ENCODE results near the gene STRIP2. TPM values are rescaled to one million over a fixed set of nuclear protein-coding genes. Genes with fewer than 3 reads are reported as not detected.
"Not testable (repeated sequence)": the region's sequence is repeated elsewhere in the genome, so short reads cannot be mapped to it uniquely, and the experiment has no call there.

STRIP2 gene
- total and polyA plus RNA-seq, 2 experiments from 2014 or later: 4.7 to 10.6 TPM

GRCh38 chr7:129476398-129476797, 42.2 kb downstream of the STRIP2 start:
- not testable (repeated sequence) for H3K4me1 Mint-ChIP-seq; H3K4me3 Mint-ChIP-seq; H3F3A ChIP-seq (replicated peaks; ENCODE audit: low read depth); DNase-seq (ENCODE audit: low spot score); H3K9me2 ChIP-seq (ENCODE audit: insufficient read depth); H2AFZ ChIP-seq; H3K27me3 ChIP-seq (ENCODE audit: insufficient read depth); H3K27ac Mint-ChIP-seq; H3K4me1 ChIP-seq (ENCODE audit: insufficient read depth); H3K36me3 ChIP-seq (ENCODE audit: insufficient read depth); H3K4me2 ChIP-seq; H3K27ac ChIP-seq (ENCODE audit: low read depth); H3K79me2 ChIP-seq (replicated peaks; ENCODE audit: insufficient read depth); H3K4me3 ChIP-seq; H4K20me1 ChIP-seq (replicated peaks; ENCODE audit: insufficient read depth); ATAC-seq
- Mint-ChIP-seq H3K9me3 (peaks cover 24% of the 10 kb centered on the region), H3K27me3 (ENCODE audit: insufficient read depth, low read depth, poor library complexity) (peaks cover 13% of the 10 kb centered on the region), H3K36me3 (ENCODE audit: low read depth) (peaks cover 43% of the 10 kb centered on the region)

GRCh38 chr7:129479831-129480230, 45.6 kb downstream of the STRIP2 start:
- Mint-ChIP-seq H3K27ac (no peak overlapping the region), H3K27me3 (ENCODE audit: insufficient read depth, low read depth, poor library complexity) (peaks cover 12% of the 10 kb centered on the region), H3K9me3 (peaks cover 23% of the 10 kb centered on the region), H3K4me3 (no peak overlapping the region), H3K4me1 (no peaks in the 10 kb centered on the region), H3K36me3 (ENCODE audit: low read depth) (peaks cover 45% of the 10 kb centered on the region)
- TF ChIP-seq ZNF114 (CRISPR knock-in tag; IDR thresholded peaks at IDR 0.05): no peak
- Histone ChIP-seq H3K27ac (ENCODE audit: low read depth) (no peak overlapping the region), H3K4me1 (ENCODE audit: insufficient read depth) (no peaks in the 10 kb centered on the region), H3K4me2 (no peak overlapping the region), H3F3A (replicated peaks; ENCODE audit: low read depth) (no peaks in the 10 kb centered on the region), H3K79me2 (replicated peaks; ENCODE audit: insufficient read depth) (no peaks in the 10 kb centered on the region), H3K4me3 (no peak overlapping the region), H3K36me3 (ENCODE audit: insufficient read depth) (no peaks in the 10 kb centered on the region; the same call in 1 of the 2 replicates), H4K20me1 (replicated peaks; ENCODE audit: insufficient read depth) (0 out of 2 replicates have a peak, but pooled peaks cover 4% of the 10 kb centered on the region), H3K9me2 (ENCODE audit: insufficient read depth) (no peaks in the 10 kb centered on the region), H2AFZ (no peak overlapping the region), H3K27me3 (ENCODE audit: insufficient read depth) (no peaks in the 10 kb centered on the region)
- DNase-seq (ENCODE audit: low spot score) (no peak), ATAC-seq (no peak)

- Histone ChIP-seq H3K4me1 (ENCODE audit: insufficient read depth) (no peaks in the 10 kb centered on the region), H3K27ac (ENCODE audit: low read depth) (no peak overlapping the region), H3K9me2 (ENCODE audit: insufficient read depth) (no peaks in the 10 kb centered on the region), H3F3A (replicated peaks; ENCODE audit: low read depth) (no peaks in the 10 kb centered on the region), H3K4me2 (no peak overlapping the region), H2AFZ (no peak overlapping the region), H4K20me1 (replicated peaks; ENCODE audit: insufficient read depth) (peaks cover 4% of the 10 kb centered on the region; the same call in 1 of the 2 replicates), H3K79me2 (replicated peaks; ENCODE audit: insufficient read depth) (no peaks in the 10 kb centered on the region), H3K36me3 (ENCODE audit: insufficient read depth) (no peaks in the 10 kb centered on the region; the same call in 1 of the 2 replicates), H3K27me3 (ENCODE audit: insufficient read depth) (no peaks in the 10 kb centered on the region), H3K4me3 (no peak overlapping the region)
- Mint-ChIP-seq H3K4me3 (no peak overlapping the region), H3K36me3 (ENCODE audit: low read depth) (peaks cover 35% of the 10 kb centered on the region), H3K27ac (no peak overlapping the region), H3K27me3 (ENCODE audit: insufficient read depth, low read depth, poor library complexity) (peaks cover 7% of the 10 kb centered on the region), H3K4me1 (no peaks in the 10 kb centered on the region), H3K9me3 (peaks cover 15% of the 10 kb centered on the region)
- ATAC-seq (no peak), DNase-seq (ENCODE audit: low spot score) (no peak)
- TF ChIP-seq EZH2 (IDR thresholded peaks at IDR 0.05; ENCODE audit: low read depth, unreplicated experiment) (no peak), CREB1 (CRISPR knock-in tag; IDR thresholded peaks at IDR 0.05; ENCODE audit: low read depth) (no peak), STAT1 (IDR thresholded peaks at IDR 0.05; ENCODE audit: unreplicated experiment) (no peak), NANOG (IDR thresholded peaks at IDR 0.05; ENCODE audit: borderline replicate concordance) (no peak)
- TF ChIP-seq, protein P1, sequence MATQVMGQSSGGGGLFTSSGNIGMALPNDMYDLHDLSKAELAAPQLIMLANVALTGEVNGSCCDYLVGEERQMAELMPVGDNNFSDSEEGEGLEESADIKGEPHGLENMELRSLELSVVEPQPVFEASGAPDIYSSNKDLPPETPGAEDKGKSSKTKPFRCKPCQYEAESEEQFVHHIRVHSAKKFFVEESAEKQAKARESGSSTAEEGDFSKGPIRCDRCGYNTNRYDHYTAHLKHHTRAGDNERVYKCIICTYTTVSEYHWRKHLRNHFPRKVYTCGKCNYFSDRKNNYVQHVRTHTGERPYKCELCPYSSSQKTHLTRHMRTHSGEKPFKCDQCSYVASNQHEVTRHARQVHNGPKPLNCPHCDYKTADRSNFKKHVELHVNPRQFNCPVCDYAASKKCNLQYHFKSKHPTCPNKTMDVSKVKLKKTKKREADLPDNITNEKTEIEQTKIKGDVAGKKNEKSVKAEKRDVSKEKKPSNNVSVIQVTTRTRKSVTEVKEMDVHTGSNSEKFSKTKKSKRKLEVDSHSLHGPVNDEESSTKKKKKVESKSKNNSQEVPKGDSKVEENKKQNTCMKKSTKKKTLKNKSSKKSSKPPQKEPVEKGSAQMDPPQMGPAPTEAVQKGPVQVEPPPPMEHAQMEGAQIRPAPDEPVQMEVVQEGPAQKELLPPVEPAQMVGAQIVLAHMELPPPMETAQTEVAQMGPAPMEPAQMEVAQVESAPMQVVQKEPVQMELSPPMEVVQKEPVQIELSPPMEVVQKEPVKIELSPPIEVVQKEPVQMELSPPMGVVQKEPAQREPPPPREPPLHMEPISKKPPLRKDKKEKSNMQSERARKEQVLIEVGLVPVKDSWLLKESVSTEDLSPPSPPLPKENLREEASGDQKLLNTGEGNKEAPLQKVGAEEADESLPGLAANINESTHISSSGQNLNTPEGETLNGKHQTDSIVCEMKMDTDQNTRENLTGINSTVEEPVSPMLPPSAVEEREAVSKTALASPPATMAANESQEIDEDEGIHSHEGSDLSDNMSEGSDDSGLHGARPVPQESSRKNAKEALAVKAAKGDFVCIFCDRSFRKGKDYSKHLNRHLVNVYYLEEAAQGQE (IDR thresholded peaks at IDR 0.05; ENCODE audit: unreplicated experiment): no peak
- TF ChIP-seq, protein P2, sequence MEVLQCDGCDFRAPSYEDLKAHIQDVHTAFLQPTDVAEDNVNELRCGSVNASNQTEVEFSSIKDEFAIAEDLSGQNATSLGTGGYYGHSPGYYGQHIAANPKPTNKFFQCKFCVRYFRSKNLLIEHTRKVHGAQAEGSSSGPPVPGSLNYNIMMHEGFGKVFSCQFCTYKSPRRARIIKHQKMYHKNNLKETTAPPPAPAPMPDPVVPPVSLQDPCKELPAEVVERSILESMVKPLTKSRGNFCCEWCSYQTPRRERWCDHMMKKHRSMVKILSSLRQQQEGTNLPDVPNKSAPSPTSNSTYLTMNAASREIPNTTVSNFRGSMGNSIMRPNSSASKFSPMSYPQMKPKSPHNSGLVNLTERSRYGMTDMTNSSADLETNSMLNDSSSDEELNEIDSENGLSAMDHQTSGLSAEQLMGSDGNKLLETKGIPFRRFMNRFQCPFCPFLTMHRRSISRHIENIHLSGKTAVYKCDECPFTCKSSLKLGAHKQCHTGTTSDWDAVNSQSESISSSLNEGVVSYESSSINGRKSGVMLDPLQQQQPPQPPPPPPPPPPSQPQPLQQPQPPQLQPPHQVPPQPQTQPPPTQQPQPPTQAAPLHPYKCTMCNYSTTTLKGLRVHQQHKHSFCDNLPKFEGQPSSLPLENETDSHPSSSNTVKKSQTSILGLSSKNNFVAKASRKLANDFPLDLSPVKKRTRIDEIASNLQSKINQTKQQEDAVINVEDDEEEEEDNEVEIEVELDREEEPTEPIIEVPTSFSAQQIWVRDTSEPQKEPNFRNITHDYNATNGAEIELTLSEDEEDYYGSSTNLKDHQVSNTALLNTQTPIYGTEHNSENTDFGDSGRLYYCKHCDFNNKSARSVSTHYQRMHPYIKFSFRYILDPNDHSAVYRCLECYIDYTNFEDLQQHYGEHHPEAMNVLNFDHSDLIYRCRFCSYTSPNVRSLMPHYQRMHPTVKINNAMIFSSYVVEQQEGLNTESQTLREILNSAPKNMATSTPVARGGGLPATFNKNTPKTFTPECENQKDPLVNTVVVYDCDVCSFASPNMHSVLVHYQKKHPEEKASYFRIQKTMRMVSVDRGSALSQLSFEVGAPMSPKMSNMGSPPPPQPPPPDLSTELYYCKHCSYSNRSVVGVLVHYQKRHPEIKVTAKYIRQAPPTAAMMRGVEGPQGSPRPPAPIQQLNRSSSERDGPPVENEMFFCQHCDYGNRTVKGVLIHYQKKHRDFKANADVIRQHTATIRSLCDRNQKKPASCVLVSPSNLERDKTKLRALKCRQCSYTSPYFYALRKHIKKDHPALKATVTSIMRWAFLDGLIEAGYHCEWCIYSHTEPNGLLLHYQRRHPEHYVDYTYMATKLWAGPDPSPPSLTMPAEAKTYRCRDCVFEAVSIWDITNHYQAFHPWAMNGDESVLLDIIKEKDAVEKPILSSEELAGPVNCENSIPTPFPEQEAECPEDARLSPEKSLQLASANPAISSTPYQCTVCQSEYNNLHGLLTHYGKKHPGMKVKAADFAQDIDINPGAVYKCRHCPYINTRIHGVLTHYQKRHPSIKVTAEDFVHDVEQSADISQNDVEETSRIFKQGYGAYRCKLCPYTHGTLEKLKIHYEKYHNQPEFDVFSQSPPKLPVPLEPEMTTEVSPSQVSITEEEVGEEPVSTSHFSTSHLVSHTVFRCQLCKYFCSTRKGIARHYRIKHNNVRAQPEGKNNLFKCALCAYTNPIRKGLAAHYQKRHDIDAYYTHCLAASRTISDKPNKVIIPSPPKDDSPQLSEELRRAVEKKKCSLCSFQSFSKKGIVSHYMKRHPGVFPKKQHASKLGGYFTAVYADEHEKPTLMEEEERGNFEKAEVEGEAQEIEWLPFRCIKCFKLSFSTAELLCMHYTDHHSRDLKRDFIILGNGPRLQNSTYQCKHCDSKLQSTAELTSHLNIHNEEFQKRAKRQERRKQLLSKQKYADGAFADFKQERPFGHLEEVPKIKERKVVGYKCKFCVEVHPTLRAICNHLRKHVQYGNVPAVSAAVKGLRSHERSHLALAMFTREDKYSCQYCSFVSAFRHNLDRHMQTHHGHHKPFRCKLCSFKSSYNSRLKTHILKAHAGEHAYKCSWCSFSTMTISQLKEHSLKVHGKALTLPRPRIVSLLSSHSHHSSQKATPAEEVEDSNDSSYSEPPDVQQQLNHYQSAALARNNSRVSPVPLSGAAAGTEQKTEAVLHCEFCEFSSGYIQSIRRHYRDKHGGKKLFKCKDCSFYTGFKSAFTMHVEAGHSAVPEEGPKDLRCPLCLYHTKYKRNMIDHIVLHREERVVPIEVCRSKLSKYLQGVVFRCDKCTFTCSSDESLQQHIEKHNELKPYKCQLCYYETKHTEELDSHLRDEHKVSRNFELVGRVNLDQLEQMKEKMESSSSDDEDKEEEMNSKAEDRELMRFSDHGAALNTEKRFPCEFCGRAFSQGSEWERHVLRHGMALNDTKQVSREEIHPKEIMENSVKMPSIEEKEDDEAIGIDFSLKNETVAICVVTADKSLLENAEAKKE (CRISPR knock-in tag; IDR thresholded peaks at IDR 0.05): no peak
Observed at GRCh38 chr7:129480674-129481363, 46.6 kb downstream of the STRIP2 start.
